GM19467 (cell line): ENCODE results near the gene FER1L5.

ENCODE experiments used
- ATAC-seq: cut with Tn5 transposase; IDR thresholded peaks from one replicate; pipeline ENCODE4 v1.9.1; 2021; ENCODE audit warnings: mild to moderate bottlenecking, moderate library complexity; ENCODE audit not compliant: unreplicated experiment

Gene FER1L5

GRCh38 chr2:96739076-96739632 is 96.6 kb downstream of the FER1L5 start:
- no peak for ATAC-seq

DNA sequence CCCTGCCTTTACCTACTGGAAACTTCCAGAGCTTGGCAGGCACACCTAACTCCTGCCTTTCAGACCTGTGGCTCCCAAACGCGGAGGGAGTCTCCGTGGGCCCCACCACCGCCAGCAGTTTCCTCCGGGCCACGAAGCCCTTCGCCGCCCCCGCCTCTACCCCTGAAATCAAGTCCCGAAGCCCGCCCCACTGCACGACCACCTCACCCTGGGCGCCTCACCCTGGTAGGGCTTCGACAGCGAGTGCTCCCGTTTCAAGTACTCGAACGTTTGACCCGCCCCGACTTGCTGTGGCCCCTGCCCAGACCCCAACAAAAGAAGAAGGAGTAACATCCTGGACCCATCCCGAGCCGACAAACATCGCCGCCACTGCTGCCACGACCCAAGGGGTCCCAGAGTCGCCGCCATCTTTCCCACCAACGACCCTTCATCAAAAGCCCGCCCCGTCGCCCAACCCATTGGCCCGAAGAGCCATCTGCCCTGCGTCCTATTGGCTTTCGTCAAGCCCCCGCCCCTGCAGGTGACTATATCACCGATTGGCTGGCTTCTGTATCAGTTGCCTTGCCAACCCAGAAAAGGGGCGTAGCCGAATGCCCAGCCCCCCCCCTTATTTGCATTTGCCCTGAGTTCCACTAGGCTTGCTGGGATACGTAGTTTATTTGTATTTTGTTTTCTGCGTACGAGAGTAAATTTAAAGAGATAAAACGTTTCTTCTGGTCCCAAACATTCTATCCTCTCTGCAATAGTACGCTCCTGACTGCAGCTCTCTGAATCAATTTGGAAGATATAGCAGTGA is 97.3 kb downstream of the FER1L5 start, which contains the start of gene LMAN2L:
LMAN2L (minus strand) TSS at position 432 of the 796 bp plus-strand sequence; CDS start at position 408, 24 bp downstream.
- ATAC-seq: peak; percentile 98

GRCh38 chr2:96747061-96747617 is 104.6 kb downstream of the FER1L5 start:
- no peak for ATAC-seq

- ATAC-seq: no peak
These were observed 109.2 kb downstream of the FER1L5 start for GRCh38 chr2:96751800-96752199.

DNA sequence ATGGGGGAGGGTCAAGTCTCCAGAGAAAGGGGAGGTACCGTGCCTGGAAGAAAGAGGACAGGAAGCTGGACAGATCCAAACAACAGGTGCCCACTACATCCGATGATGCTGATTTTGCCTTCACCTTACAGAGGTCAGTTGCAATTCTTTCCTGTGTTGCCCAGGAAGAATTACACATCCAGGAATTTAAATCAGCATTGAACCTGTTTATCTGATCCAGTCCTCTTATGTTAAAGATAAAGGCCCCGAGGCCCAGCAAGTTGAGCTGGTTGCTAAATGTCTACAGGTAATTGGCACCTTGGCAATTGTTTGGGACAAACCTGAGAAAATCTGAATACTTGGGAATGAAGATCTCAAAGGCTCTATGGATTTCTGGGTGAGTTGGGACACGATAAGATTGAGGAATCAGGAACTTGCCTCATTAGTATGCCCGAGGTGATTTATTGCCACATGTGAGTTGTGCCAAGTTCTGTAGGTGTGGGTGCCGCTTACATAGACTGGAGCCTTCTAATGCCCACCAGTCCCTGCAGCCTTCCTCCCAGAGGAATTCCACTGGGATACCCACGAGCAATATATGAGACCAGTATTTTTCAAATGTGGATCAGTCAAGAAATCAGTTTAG is 111.2 kb downstream of the FER1L5 start:
- ATAC-seq: no peak

- ATAC-seq: no peak
These were observed 111.8 kb downstream of the FER1L5 start for GRCh38 chr2:96754317-96754716.
